ENCODE measurements around the gene ACTN4.

ACTN4 gene

DNA sequence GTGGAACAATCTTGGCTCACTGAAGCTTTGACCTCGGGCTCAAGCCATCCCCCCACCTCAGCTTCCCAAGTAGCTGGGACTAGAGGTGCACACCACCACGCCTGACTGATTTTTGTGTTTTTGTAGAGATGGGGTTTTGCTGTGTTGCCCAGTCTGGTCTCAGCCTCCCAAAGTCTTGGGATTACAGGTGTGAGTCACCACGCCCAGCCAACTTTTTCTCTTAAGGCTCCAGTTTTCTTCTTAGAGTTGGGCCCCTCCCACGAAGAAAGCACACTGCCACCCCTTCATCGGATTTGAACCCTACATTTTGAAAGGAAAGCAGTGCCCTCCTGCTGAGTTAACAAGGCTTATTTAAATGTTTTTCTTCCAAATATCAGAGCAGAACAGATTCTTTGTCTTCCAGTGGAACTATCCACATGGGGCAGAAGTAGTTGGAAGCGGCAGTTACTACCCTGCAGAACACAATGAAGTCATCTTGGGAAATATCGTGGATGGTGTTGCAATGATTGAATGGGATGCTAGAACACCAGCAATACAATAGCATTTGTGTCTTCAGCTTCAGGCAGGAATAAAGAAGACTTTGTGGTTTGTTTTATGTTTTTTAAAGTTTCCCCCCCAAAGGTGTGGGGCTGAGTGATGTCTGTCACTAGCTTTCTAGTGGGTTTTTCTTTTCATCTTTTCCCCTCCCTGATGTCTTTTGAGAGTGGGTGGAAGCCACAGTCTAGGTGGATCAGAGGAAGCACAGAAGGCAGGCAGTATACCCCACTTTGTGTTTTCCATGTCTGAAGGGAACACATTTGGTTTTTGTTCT is 8.9 kb downstream of the ACTN4 start:
- Histone ChIP-seq H3K4me3 (peak overlapping the region; percentile 20), H3K27ac (peak overlapping the region; percentile 81 to 99)
- DNase-seq (ENCODE audit: low spot score) = no peak
- TF ChIP-seq, protein P1, sequence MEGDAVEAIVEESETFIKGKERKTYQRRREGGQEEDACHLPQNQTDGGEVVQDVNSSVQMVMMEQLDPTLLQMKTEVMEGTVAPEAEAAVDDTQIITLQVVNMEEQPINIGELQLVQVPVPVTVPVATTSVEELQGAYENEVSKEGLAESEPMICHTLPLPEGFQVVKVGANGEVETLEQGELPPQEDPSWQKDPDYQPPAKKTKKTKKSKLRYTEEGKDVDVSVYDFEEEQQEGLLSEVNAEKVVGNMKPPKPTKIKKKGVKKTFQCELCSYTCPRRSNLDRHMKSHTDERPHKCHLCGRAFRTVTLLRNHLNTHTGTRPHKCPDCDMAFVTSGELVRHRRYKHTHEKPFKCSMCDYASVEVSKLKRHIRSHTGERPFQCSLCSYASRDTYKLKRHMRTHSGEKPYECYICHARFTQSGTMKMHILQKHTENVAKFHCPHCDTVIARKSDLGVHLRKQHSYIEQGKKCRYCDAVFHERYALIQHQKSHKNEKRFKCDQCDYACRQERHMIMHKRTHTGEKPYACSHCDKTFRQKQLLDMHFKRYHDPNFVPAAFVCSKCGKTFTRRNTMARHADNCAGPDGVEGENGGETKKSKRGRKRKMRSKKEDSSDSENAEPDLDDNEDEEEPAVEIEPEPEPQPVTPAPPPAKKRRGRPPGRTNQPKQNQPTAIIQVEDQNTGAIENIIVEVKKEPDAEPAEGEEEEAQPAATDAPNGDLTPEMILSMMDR (IDR thresholded peaks at IDR 0.05) = no peak

DNA sequence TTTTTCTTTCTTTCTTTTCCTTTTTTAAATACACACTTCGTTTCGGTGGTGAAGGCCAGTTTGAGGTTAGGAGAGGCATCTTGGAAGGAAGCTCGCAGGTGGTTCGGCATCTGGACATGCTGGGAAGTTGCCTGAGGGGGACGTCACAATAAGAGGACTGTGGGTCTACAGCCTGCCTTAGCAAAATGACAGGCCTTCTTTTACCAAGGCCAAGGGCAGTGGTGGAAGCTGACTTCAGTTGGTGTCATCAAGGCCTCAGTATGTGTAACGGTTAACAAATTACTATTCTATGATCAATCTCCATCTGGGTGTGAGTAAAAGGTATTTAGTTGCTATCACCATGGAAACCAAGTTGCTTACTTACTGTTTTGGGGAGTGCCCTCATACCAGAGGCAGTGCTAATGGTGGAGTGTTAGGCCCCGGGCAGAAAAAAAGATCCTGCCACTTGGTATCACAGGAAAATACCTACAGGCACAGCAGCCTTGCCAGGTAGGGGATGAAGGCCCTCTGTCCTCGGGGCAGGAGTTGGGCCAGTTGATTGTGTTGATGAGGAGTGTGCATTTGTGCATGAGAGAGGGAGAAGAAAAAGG is 10.3 kb downstream of the ACTN4 start:
- peak overlapping the region; percentile 39 for H3K4me3 ChIP-seq

DNA sequence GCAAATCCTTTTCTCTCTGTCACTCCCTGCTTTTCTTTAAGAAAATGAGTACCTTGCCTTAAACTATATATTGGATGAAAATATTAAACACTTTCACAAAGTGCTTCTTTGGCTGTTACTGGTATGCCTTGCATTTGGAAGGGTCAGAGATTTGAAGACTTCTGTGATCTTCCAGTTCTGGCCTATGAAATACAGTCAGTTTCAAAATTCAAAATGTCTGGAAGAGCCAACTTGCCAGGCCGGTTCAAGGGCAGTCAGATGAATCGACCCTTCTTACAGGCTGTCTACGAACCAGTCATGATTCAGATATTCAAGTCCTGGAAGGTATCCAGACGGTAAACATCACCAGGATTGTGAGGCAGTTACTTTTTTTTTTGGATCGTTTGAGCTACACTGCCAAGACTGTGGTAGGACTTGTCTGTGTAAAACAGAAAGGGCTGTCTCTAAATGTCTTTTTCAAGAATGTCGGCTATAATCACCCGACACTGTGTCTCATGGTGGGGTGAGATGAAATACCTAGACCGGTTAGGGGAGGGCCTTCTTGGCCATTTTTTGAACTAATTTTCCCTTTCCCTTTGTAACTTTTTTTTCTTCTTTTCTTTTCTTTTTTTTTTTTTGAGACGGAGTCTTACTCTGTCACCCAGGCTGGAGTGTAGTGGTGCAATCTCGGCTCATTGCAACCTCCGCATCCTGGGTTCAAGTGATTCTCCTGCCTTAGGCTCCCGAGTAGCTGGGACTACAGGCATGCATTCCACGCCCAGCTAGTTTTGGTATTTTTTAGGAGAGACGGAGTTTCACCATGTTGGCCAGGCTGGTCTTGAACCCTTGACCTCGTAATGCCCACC is 11.2 kb downstream of the ACTN4 start:
- DNase-seq (ENCODE audit: low spot score) = no peak

More for the DNA sequence above, 10.3 kb downstream of the ACTN4 start:
- DNase-seq (ENCODE audit: low spot score) = no peak
- TF ChIP-seq, protein P1 (IDR thresholded peaks at IDR 0.05) = no peak
- H3K27ac ChIP-seq = peak overlapping the region; percentile 81 to 99

DNA sequence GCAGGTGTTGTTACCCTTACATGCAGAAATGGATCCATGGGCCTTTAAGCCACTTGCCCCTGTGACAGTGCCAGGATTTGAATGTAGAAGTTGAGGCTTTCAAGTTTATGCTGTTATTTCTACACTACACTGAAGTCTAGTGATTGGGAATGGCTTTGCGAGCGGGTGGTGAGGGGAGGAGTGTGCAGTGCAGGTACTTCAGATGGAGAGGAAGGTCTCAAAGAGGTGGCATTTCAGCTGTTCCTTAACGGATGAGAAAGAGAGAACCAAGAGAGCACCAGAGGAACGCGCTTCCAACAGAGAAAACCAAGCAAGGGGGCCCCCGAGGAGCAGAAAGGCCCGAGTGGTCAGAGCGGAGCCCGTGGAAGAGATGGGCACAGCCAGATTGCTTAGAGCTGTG is 13.3 kb downstream of the ACTN4 start:
- no peak for DNase-seq (ENCODE audit: low spot score)
- Histone ChIP-seq H3K27ac (peak overlapping the region; percentile 81 to 99), H3K4me3 (peak overlapping the region; percentile 8)
- TF ChIP-seq, protein P1 (IDR thresholded peaks at IDR 0.05) = no peak

More for the DNA sequence above, 11.2 kb downstream of the ACTN4 start:
- TF ChIP-seq, protein P1 (IDR thresholded peaks at IDR 0.05) = no peak
- H3K4me3 ChIP-seq = peak overlapping the region; percentile 59
- H3K27ac ChIP-seq = peak overlapping the region; percentile 81 to 99

DNA sequence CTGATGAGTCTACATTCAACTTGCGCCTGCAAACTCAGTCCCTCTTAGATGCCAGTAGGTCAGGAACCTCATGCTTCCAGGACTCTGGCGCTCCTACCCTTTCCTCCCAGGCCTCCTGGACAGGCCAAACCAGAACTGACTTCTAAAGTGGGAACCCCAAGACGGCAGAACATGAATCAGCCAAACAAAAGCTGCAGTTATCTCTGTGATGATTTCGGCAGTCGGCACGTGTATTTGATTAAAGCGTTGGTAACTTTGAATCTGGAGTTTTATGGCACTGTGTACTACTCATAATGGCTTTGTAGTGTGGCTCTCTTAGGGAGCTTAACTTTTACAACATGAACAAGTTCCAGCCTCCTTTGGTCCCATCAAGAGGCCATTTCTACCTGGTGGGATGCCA is 13.7 kb downstream of the ACTN4 start:
- H3K27ac ChIP-seq = peak overlapping the region; percentile 81 to 99
- TF ChIP-seq, protein P1 (IDR thresholded peaks at IDR 0.05) = no peak

DNA sequence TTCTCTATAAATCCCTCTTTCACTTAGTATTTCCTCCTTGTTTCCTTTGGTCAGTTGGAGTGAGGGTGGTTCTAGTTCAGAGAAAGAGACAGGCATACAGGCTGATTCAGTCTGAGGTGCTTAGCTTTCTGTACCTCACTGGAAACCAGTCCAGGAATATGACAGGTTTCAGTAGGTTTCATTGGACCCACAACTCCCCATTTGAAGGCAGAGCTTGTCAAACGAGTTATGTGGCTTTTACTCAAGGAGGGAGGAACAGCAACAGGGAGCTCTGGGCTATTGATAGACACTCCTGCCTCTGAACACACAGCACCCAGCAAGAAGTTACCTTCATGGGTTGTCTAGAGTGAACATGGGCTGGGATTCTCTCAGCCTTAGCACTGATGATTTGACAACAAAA is 14.5 kb downstream of the ACTN4 start:
- Histone ChIP-seq H3K4me3 (peak overlapping the region; percentile 6), H3K27ac (peak overlapping the region; percentile 81 to 99)
- TF ChIP-seq, protein P1 (IDR thresholded peaks at IDR 0.05) = no peak
- DNase-seq (ENCODE audit: low spot score) = no peak

More for the DNA sequence above, 13.7 kb downstream of the ACTN4 start:
- no peak for DNase-seq (ENCODE audit: low spot score)
- H3K4me3 ChIP-seq = peak overlapping the region; percentile 8
